Skeletal muscle tissue (tissue), 2 donors: ENCODE results near the gene COPZ1. TPM values are rescaled to one million over a fixed set of nuclear protein-coding genes. Genes with fewer than 3 reads are reported as not detected.

Experiments used
- small RNA-seq: library from RNA; depleted of rRNA; stranded (forward); fragments of <200 nt; gene quantifications from one replicate; pipeline ENCODE3, GENCODE V24; 2014
- total RNA-seq: library from RNA; depleted of rRNA; stranded (reverse); fragments of >200 nt; gene quantifications from one replicate; pipeline ENCODE4 v1.2.3, GENCODE V29; 2014

Gene COPZ1
- total RNA-seq, 1 donor from 2014 or later: 62.6 TPM

Small RNAs within 50 kb of the gene (small RNA-seq; reads per million reads assigned to genes)
- gene MIR148B: 320 reads per million, percentile 97 among the genes with 10 or more reads in this experiment
- not detected for gene RN7SL744P
- gene RNU6-950P: not detected

Other genes with a start within 250 kb of the COPZ1 start
- gene SMUG1, start 136.1 kb upstream of the COPZ1 start, total RNA-seq: 27.7 TPM
- 49.6 TPM for gene CBX5, start 45.0 kb upstream of the COPZ1 start, total RNA-seq
- gene HNRNPA1, start 44.4 kb upstream of the COPZ1 start, total RNA-seq: 467 TPM
- 5.2 TPM for gene NFE2, start 24.1 kb upstream of the COPZ1 start, total RNA-seq
- gene GPR84, start 39.4 kb downstream of the COPZ1 start, total RNA-seq: not detected
- 3.7 TPM for gene ZNF385A, start 59.6 kb downstream of the COPZ1 start, total RNA-seq
- 78.8 TPM for gene ITGA5, start 94.1 kb downstream of the COPZ1 start, total RNA-seq
- not detected for gene GTSF1, start 148.5 kb downstream of the COPZ1 start, total RNA-seq
- 8.9 TPM for gene NCKAP1L, start 172.6 kb downstream of the COPZ1 start, total RNA-seq
- 4.2 TPM for gene PDE1B, start 224.5 kb downstream of the COPZ1 start, total RNA-seq